Measurements from ENCODE around the gene OBSCN. TPM values are rescaled to one million over a fixed set of nuclear protein-coding genes. Genes with fewer than 3 reads are reported as not detected.

The OBSCN gene
- total and polyA plus RNA-seq, 4 donors, result 0.54 to 5.6 (median 2.7) TPM

DNA sequence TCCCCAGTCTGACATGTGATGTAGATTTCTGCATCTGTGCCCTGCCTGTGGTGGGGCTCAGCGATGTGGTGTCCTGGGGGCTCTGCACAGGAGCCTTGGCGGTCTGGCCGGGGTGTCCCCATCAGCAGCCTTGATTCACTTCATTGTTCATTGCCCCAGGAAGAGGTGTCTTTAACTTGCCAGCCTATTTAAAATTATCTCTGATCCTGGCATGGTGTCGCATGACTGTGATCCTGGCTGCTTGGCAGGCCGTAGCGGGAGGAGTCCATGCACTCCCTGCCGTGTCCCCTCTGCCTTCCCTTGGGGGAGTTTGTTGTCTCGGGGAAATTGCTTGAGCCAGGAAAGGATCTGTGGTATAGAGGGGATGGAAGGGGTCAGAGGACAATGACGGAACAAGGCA lies 138.9 kb downstream of the OBSCN start:
- Histone ChIP-seq H3K9me3 (ENCODE audit: control insufficient read depth in 4 of 4, low read length in 3 of 4) (peaks cover 4 to 10% (median 10%) of the 10 kb centered on the region in 4 donors), H3K27ac (ENCODE audit: low read depth in 1 of 2, low read length in 2 of 2) (no peak overlapping the region), H3K4me3 (ENCODE audit: low read depth in 1 of 3, low read length in 3 of 3) (no peak overlapping the region), H3K9ac (ENCODE audit: low read depth in 1 of 2, low read length in 2 of 2) (no peak overlapping the region), H3K27me3 (ENCODE audit: control insufficient read depth in 4 of 4, insufficient read depth in 4 of 4, low read length in 3 of 4) (no peaks in the 10 kb centered on the region), H3K36me3 (ENCODE audit: control insufficient read depth in 4 of 4, insufficient read depth in 3 of 4, low read depth in 1 of 4, low read length in 3 of 4) (no peaks in the 10 kb centered on the region), H3K4me1 (ENCODE audit: control insufficient read depth in 4 of 4, insufficient read depth in 4 of 4, low read length in 3 of 4) (no peaks in the 10 kb centered on the region)
- TF ChIP-seq RAD21 (IDR thresholded peaks at IDR 0.05), result no peak
- TF ChIP-seq, protein P1, sequence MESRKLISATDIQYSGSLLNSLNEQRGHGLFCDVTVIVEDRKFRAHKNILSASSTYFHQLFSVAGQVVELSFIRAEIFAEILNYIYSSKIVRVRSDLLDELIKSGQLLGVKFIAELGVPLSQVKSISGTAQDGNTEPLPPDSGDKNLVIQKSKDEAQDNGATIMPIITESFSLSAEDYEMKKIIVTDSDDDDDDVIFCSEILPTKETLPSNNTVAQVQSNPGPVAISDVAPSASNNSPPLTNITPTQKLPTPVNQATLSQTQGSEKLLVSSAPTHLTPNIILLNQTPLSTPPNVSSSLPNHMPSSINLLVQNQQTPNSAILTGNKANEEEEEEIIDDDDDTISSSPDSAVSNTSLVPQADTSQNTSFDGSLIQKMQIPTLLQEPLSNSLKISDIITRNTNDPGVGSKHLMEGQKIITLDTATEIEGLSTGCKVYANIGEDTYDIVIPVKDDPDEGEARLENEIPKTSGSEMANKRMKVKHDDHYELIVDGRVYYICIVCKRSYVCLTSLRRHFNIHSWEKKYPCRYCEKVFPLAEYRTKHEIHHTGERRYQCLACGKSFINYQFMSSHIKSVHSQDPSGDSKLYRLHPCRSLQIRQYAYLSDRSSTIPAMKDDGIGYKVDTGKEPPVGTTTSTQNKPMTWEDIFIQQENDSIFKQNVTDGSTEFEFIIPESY (IDR thresholded peaks at IDR 0.05), result no peak
- no peak for TF ChIP-seq GABPA (IDR thresholded peaks at IDR 0.05 in 1 of 2, conservative IDR thresholded peaks at IDR 0.05 in 1 of 2)
- no peak for TF ChIP-seq HNF4G (IDR thresholded peaks at IDR 0.05)
- no peak for TF ChIP-seq EGR1 (IDR thresholded peaks at IDR 0.05; ENCODE audit: low read depth in 2 of 2)
- no peak for TF ChIP-seq JUND (IDR thresholded peaks at IDR 0.05)
- no peak for TF ChIP-seq NR2F2 (IDR thresholded peaks at IDR 0.05)
- no peak for TF ChIP-seq YY1 (IDR thresholded peaks at IDR 0.05)
- TF ChIP-seq, protein P2, sequence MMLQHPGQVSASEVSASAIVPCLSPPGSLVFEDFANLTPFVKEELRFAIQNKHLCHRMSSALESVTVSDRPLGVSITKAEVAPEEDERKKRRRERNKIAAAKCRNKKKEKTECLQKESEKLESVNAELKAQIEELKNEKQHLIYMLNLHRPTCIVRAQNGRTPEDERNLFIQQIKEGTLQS (IDR thresholded peaks at IDR 0.05), result no peak
- TF ChIP-seq TAF1 (conservative IDR thresholded peaks at IDR 0.05), result no peak
- TF ChIP-seq SP1 (IDR thresholded peaks at IDR 0.05), result no peak
- no peak for TF ChIP-seq FOXA2 (IDR thresholded peaks at IDR 0.05)
- no peak for TF ChIP-seq RXRA (IDR thresholded peaks at IDR 0.05)
- TF ChIP-seq, protein P3, sequence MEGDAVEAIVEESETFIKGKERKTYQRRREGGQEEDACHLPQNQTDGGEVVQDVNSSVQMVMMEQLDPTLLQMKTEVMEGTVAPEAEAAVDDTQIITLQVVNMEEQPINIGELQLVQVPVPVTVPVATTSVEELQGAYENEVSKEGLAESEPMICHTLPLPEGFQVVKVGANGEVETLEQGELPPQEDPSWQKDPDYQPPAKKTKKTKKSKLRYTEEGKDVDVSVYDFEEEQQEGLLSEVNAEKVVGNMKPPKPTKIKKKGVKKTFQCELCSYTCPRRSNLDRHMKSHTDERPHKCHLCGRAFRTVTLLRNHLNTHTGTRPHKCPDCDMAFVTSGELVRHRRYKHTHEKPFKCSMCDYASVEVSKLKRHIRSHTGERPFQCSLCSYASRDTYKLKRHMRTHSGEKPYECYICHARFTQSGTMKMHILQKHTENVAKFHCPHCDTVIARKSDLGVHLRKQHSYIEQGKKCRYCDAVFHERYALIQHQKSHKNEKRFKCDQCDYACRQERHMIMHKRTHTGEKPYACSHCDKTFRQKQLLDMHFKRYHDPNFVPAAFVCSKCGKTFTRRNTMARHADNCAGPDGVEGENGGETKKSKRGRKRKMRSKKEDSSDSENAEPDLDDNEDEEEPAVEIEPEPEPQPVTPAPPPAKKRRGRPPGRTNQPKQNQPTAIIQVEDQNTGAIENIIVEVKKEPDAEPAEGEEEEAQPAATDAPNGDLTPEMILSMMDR (IDR thresholded peaks at IDR 0.05; ENCODE audit: low read depth, low read length, missing input control), result no peak
- TF ChIP-seq, protein P4, sequence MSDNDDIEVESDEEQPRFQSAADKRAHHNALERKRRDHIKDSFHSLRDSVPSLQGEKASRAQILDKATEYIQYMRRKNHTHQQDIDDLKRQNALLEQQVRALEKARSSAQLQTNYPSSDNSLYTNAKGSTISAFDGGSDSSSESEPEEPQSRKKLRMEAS (IDR thresholded peaks at IDR 0.05), result no peak
- no peak for TF ChIP-seq FOXA1 (IDR thresholded peaks at IDR 0.05)
- TF ChIP-seq HNF4A (conservative IDR thresholded peaks at IDR 0.05), result no peak
- TF ChIP-seq, protein P5, sequence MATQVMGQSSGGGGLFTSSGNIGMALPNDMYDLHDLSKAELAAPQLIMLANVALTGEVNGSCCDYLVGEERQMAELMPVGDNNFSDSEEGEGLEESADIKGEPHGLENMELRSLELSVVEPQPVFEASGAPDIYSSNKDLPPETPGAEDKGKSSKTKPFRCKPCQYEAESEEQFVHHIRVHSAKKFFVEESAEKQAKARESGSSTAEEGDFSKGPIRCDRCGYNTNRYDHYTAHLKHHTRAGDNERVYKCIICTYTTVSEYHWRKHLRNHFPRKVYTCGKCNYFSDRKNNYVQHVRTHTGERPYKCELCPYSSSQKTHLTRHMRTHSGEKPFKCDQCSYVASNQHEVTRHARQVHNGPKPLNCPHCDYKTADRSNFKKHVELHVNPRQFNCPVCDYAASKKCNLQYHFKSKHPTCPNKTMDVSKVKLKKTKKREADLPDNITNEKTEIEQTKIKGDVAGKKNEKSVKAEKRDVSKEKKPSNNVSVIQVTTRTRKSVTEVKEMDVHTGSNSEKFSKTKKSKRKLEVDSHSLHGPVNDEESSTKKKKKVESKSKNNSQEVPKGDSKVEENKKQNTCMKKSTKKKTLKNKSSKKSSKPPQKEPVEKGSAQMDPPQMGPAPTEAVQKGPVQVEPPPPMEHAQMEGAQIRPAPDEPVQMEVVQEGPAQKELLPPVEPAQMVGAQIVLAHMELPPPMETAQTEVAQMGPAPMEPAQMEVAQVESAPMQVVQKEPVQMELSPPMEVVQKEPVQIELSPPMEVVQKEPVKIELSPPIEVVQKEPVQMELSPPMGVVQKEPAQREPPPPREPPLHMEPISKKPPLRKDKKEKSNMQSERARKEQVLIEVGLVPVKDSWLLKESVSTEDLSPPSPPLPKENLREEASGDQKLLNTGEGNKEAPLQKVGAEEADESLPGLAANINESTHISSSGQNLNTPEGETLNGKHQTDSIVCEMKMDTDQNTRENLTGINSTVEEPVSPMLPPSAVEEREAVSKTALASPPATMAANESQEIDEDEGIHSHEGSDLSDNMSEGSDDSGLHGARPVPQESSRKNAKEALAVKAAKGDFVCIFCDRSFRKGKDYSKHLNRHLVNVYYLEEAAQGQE (IDR thresholded peaks at IDR 0.05), result no peak
- DNase-seq (ENCODE audit: low spot score), result no peak
- WGBS, result 93% methylated on average over 9 of the region's 9 CpGs
